Measurements from ENCODE around the gene CCDC141. TPM values are rescaled to one million over a fixed set of nuclear protein-coding genes. Genes with fewer than 3 reads are reported as not detected.

Gene CCDC141
- total RNA-seq, 4 donors from 2014 or later: 0.08 to 1.3 (median 0.73) TPM

- no peaks in the 10 kb centered on the region for H3K36me3 ChIP-seq
- H3K4me3 ChIP-seq: no peak overlapping the region
- no peaks in the 10 kb centered on the region for H3K4me1 ChIP-seq
- H3K27me3 ChIP-seq: no peaks in the 10 kb centered on the region
- DNase-seq (ENCODE audit: low spot score in 2 of 2): no peak
- H3K9me3 ChIP-seq: no peaks in the 10 kb centered on the region
- no peak overlapping the region for H3K27ac ChIP-seq
- no peak for TF ChIP-seq POLR2A (IDR thresholded peaks at IDR 0.05)
- no peak for TF ChIP-seq CTCF (IDR thresholded peaks at IDR 0.05)
- no peak for TF ChIP-seq POLR2AphosphoS5 (IDR thresholded peaks at IDR 0.05)
- TF ChIP-seq EP300 (IDR thresholded peaks at IDR 0.05): no peak
Observed at GRCh38 chr2:178908810-178909209, 141.1 kb downstream of the CCDC141 start.

DNA sequence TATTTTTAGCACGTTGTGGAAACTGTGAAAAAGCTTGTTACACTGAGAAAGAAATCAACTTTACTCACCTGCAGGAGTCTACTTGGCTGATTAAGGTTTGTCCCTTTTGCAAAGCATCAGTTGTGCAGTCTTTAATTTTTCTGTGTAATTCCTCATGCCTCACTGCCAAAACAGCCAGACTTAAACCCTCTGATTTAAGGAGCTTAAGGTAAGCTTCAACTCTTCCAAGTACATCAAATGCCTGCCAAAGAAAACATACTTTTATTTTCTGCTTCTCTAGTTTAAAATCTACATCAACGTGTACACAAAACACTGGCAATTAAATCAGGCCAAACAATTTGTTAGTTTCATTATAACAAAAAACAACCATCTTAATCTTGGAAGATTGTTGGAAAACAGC, 144.7 kb downstream of the CCDC141 start:
- TF ChIP-seq POLR2AphosphoS5 (IDR thresholded peaks at IDR 0.05) (no peak), CTCF (IDR thresholded peaks at IDR 0.05) (no peak), POLR2A (IDR thresholded peaks at IDR 0.05) (no peak), EP300 (IDR thresholded peaks at IDR 0.05) (no peak)
- Histone ChIP-seq H3K4me1 (no peaks in the 10 kb centered on the region), H3K4me3 (no peak overlapping the region), H3K36me3 (no peaks in the 10 kb centered on the region), H3K27me3 (no peaks in the 10 kb centered on the region), H3K9me3 (no peaks in the 10 kb centered on the region), H3K27ac (no peak overlapping the region)
- WGBS: 66% methylated on average over 2 of the region's 2 CpGs
- no peak for DNase-seq (ENCODE audit: low spot score in 2 of 2)

- TF ChIP-seq POLR2A (IDR thresholded peaks at IDR 0.05): no peak
- no peaks in the 10 kb centered on the region for H3K4me1 ChIP-seq
- H3K27me3 ChIP-seq: no peaks in the 10 kb centered on the region
- H3K27ac ChIP-seq: no peak overlapping the region
- H3K9me3 ChIP-seq: no peaks in the 10 kb centered on the region
- no peak overlapping the region for H3K4me3 ChIP-seq
- DNase-seq (ENCODE audit: low spot score in 2 of 2): no peak
- no peaks in the 10 kb centered on the region for H3K36me3 ChIP-seq
Observed at GRCh38 chr2:178899656-178900055, 150.3 kb downstream of the CCDC141 start.

DNA sequence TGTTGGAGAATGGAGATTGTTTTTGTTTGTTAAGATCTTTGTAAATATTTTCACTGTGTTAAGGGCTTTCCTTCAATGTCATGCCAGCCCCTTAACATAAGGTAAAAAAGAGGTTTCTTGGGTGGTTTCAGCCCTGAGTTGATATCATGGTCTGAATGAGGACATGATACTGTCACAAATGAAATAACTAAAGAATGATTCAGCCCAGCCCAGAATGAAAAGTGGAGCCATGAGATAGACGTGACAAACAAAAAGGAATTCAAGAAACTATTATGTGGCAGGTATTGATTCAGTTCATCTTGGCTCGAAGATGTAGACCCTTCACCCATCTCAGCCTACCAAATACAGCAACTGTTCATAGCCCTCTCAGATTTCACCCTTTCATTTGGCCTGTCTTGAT, 154.1 kb downstream of the CCDC141 start:
- Histone ChIP-seq H3K27ac (no peak overlapping the region), H3K4me3 (no peak overlapping the region), H3K9me3 (no peaks in the 10 kb centered on the region), H3K27me3 (no peaks in the 10 kb centered on the region), H3K36me3 (no peaks in the 10 kb centered on the region), H3K4me1 (peaks cover 4% of the 10 kb centered on the region)
- DNase-seq (ENCODE audit: low spot score in 2 of 2): no peak
- WGBS: 83% methylated on average over 2 of the region's 2 CpGs
- TF ChIP-seq CTCF (IDR thresholded peaks at IDR 0.05): no peak
- TF ChIP-seq POLR2AphosphoS5 (IDR thresholded peaks at IDR 0.05): no peak
- no peak for TF ChIP-seq POLR2A (IDR thresholded peaks at IDR 0.05)
- TF ChIP-seq EP300 (IDR thresholded peaks at IDR 0.05): no peak

- no peak overlapping the region for H3K27ac ChIP-seq
- no peak overlapping the region for H3K4me3 ChIP-seq
- no peaks in the 10 kb centered on the region for H3K9me3 ChIP-seq
- no peaks in the 10 kb centered on the region for H3K27me3 ChIP-seq
- WGBS: 74% methylated on average over 2 of the region's 2 CpGs
- TF ChIP-seq CTCF (IDR thresholded peaks at IDR 0.05): no peak
- no peak for TF ChIP-seq EP300 (IDR thresholded peaks at IDR 0.05)
- TF ChIP-seq POLR2A (IDR thresholded peaks at IDR 0.05): no peak
- no peak for TF ChIP-seq POLR2AphosphoS5 (IDR thresholded peaks at IDR 0.05)
- no peak for DNase-seq (ENCODE audit: low spot score in 2 of 2)
- H3K36me3 ChIP-seq: no peaks in the 10 kb centered on the region
- H3K4me1 ChIP-seq: peaks cover 4% of the 10 kb centered on the region
Observed at GRCh38 chr2:178895171-178895570, 154.8 kb downstream of the CCDC141 start.
